Measurements from ENCODE around the gene GRAMD1B. TPM values are rescaled to one million over a fixed set of nuclear protein-coding genes. Genes with fewer than 3 reads are reported as not detected.
"Not testable (repeated sequence)": the region's sequence is repeated elsewhere in the genome, so short reads cannot be mapped to it uniquely, and the experiment has no call there.

The GRAMD1B gene
- total RNA-seq, 4 donors from 2014 or later = 0.61 to 1.7 (median 1.1) TPM

DNA sequence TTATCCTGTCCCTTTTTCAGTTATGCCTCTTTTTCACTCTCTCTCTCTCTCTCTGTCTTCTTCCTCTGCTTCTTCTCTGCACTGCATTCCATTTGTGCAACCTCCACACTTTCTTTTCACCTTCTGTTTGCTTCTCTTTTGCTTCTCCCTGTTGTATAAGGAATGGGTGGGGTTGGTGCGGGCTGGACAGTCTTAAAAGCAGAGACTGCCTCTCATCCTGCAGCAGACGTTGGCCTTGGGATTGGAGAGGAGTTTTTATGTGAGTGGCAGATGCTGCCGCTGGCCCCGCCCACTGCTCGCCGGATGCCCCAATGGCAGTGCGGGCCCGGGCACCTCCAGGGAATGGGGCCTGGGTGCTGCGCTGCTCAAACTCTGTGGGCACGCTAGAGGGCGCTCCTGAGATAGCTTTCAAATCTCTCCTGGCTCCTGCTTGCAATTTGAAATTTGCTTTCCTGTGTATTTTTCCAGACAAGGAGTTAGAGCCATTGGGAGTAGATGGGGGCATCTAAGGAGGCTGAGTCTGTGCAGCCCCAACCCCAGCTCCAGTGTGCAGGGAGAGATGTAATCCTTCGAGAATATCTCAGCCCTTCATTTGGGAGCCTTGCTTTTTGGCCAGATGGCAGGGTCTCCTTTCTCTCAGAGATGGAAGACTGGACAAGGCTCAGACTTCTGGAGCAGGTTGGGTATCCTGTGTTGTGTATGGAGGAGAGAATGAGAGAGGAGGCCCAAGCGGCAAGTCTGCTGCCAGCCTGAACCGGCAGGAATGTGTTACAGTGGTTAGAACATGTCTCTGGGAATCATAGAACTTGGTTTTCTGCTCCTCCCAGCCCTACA lies 81.2 kb downstream of the GRAMD1B start:
- no peaks in the 10 kb centered on the region for H3K4me1 ChIP-seq
- no peaks in the 10 kb centered on the region for H3K9me3 ChIP-seq
- intact Hi-C loops (cut with DNase I) = loop anchor here (5.0 kb wide), 1 partner anchor 46 kb away; no protein-coding TSS in a partner anchor
- H3K36me3 ChIP-seq = no peaks in the 10 kb centered on the region
- H3K27ac ChIP-seq = no peak overlapping the region
- TF ChIP-seq, protein P1, sequence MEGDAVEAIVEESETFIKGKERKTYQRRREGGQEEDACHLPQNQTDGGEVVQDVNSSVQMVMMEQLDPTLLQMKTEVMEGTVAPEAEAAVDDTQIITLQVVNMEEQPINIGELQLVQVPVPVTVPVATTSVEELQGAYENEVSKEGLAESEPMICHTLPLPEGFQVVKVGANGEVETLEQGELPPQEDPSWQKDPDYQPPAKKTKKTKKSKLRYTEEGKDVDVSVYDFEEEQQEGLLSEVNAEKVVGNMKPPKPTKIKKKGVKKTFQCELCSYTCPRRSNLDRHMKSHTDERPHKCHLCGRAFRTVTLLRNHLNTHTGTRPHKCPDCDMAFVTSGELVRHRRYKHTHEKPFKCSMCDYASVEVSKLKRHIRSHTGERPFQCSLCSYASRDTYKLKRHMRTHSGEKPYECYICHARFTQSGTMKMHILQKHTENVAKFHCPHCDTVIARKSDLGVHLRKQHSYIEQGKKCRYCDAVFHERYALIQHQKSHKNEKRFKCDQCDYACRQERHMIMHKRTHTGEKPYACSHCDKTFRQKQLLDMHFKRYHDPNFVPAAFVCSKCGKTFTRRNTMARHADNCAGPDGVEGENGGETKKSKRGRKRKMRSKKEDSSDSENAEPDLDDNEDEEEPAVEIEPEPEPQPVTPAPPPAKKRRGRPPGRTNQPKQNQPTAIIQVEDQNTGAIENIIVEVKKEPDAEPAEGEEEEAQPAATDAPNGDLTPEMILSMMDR (IDR thresholded peaks at IDR 0.05) = peak in 5 of 6 experiments; percentile 78 to 93 (median 83)
- no peak for TF ChIP-seq POLR2A (IDR thresholded peaks at IDR 0.05)
- DNase-seq = no peak
- 15 to 32% methylated on average over 3 to 14 of the region's 14 CpGs for WGBS, 2 donors
- no peak overlapping the region for H3K4me3 ChIP-seq
- H3K27me3 ChIP-seq = peaks cover 0 to 6% (median 0%) of the 10 kb centered on the region in 4 donors

DNA sequence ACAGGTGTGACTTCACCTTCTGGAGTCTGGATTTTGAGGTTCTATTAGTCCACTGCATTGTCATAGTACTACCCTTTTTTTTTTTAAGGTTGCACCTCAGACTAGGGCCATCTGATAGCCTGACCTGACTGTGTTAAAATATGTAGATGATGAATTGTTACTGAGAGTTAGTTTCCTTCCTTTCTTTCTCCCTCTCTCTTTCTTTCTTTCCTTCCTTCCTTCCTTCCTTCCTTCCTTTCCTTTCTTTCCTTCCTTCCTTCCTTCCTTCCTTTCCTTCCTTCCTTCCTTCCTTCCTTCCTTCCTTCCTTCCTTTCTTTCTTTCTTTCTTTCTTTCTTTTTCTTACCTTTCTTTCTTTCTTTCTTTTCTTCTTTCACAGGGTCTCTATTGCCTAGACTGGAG lies 83.2 kb downstream of the GRAMD1B start:
- H3K9me3 ChIP-seq, DNase-seq, H3K27ac ChIP-seq, H3K36me3 ChIP-seq, H3K4me3 ChIP-seq, H3K4me1 ChIP-seq: not testable (repeated sequence)
- peaks cover 0 to 21% (median 0%) of the 10 kb centered on the region in 4 donors for H3K27me3 ChIP-seq
- intact Hi-C loops (cut with DNase I) = loop anchor here (5.0 kb wide), 1 partner anchor 44 kb away; no protein-coding TSS in a partner anchor

DNA sequence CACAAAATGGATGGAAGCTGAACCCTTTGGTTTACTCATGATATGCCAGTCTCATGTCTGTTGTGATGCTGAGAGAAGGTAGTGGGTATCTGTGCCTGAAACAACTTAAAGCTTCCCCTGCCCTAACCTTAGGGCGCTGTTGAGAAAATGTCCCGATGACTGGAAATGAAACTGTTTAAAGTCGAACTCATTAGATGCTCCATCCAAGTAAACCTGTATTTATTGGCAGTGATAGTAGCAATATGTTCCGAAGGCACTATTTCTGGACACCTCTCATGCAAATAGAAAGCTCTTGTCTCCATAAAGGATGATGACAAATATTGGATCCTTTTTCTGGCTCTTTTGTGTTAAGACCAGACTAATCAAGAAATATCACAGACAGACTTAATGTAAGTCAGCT lies 86.2 kb downstream of the GRAMD1B start:
- TF ChIP-seq, protein P1 (IDR thresholded peaks at IDR 0.05) = no peak
- TF ChIP-seq POLR2A (IDR thresholded peaks at IDR 0.05) = no peak
- H3K36me3 ChIP-seq = no peaks in the 10 kb centered on the region
- peaks cover 0 to 4% (median 0%) of the 10 kb centered on the region in 3 donors for H3K9me3 ChIP-seq
- WGBS, 2 donors = 72 to 77% methylated on average over 4 of the region's 4 CpGs
- no peak for DNase-seq
- no peak overlapping the region for H3K27ac ChIP-seq
- H3K4me1 ChIP-seq = peaks cover 6 to 16% (median 8%) of the 10 kb centered on the region in 3 donors
- peaks cover 0 to 31% (median 0%) of the 10 kb centered on the region in 4 donors for H3K27me3 ChIP-seq
- H3K4me3 ChIP-seq = no peak overlapping the region
- intact Hi-C loops (cut with DNase I) = no loop called here

DNA sequence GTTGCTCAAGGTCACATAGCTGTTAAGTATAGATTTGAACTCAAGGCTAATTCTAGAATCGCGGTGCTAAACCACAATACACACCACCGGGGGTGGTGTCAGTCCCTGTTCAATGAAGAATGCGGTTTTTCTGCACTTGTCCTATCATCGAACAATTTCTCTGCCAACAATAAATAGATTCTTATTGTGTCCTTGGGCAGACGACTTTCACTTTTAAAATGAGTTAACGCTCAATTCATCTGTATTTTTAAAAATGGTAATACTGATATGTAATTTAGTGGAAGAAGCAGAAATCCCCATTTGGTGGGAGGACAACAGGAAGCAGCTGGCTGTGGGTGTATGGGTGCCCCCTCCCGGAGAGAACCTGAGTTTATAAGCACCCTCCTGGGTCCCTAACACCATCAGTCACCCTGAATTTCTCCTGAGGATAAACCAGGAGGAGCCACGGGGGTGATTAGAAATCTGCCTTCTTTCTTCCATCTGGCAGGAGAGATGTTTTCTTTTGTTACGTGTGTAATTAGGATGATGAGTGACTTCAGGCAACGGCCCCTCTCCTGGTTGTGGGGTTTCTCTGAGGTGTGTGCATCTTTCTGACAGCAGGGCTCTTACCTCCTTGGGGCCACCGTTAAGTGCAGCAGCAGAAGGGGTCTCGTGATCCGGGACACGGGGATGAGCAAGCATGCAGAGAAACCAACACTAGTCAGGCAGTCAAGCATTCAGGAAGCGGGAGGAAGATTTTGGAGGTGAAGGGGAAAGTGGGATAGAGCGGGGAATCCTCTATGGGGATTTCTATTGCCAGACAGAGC lies 87.7 kb downstream of the GRAMD1B start:
- WGBS, 2 donors = 64 to 73% methylated on average over 15 to 17 of the region's 17 CpGs
- TF ChIP-seq POLR2A (IDR thresholded peaks at IDR 0.05) = no peak
- TF ChIP-seq, protein P1 (IDR thresholded peaks at IDR 0.05) = no peak
- Histone ChIP-seq H3K27ac (no peak overlapping the region), H3K4me1 (peaks cover 6 to 16% (median 8%) of the 10 kb centered on the region in 3 donors), H3K36me3 (no peaks in the 10 kb centered on the region), H3K4me3 (no peak overlapping the region), H3K9me3 (peaks cover 0 to 4% (median 0%) of the 10 kb centered on the region in 3 donors), H3K27me3 (peaks cover 0 to 31% (median 0%) of the 10 kb centered on the region in 4 donors)
- no peak for DNase-seq
- intact Hi-C loops (cut with DNase I) = no loop called here

DNA sequence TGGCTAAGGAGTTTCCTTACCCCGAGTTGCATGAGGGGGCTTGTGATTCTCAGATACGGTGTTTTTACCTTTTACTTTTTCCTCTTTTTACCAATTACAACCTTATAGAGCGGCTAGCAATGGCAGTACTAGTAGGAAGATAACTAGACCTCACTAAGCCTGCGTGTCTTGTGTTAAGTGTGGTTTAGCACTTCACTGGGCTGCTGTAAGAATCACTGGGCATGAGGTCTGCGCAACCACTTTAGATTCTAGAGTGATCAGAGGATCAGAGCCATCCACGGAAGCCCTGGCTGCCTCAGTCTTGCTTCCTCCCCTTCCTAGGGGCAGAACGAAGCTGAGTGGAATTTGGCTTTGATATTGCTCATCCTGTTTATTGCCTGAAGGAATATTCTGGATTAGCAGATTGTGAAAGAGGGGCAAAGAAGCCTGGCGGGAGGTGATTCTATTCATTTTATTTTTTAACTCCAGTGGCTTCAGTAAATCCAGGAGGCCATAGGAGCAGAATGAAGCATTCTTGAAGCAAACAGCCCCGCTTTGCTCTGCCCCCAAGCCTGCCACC lies 88.5 kb downstream of the GRAMD1B start:
- Histone ChIP-seq H3K9me3 (peaks cover 0 to 4% (median 0%) of the 10 kb centered on the region in 3 donors), H3K27me3 (peaks cover 0 to 31% (median 0%) of the 10 kb centered on the region in 4 donors), H3K4me1 (peaks cover 6 to 16% (median 8%) of the 10 kb centered on the region in 3 donors), H3K27ac (peak overlapping the region in 1 of 4 donors; percentile 9), H3K36me3 (no peaks in the 10 kb centered on the region), H3K4me3 (no peak overlapping the region)
- no peak for TF ChIP-seq POLR2A (IDR thresholded peaks at IDR 0.05)
- TF ChIP-seq, protein P1 (IDR thresholded peaks at IDR 0.05) = no peak
- DNase-seq = no peak
- intact Hi-C loops (cut with DNase I) = no loop called here
- 65 to 67% methylated on average over 9 of the region's 9 CpGs for WGBS, 2 donors

Data from esophagus squamous epithelium (tissue), 5 donors.